GM12872 (cell line): Measurements from ENCODE around the gene MICU1.

Source experiments
- CTCF ChIP-seq: IDR thresholded peaks from 3 replicates; pipeline ENCODE4 v1.5.1; 2011; ENCODE audit warnings: low read depth, mild to moderate bottlenecking, low read length, moderate library complexity; ENCODE audit not compliant: insufficient read depth

Gene MICU1

GRCh38 chr10:72320676-72321247 lies 305.1 kb downstream of the MICU1 start:
- TF ChIP-seq CTCF: no peak

DNA sequence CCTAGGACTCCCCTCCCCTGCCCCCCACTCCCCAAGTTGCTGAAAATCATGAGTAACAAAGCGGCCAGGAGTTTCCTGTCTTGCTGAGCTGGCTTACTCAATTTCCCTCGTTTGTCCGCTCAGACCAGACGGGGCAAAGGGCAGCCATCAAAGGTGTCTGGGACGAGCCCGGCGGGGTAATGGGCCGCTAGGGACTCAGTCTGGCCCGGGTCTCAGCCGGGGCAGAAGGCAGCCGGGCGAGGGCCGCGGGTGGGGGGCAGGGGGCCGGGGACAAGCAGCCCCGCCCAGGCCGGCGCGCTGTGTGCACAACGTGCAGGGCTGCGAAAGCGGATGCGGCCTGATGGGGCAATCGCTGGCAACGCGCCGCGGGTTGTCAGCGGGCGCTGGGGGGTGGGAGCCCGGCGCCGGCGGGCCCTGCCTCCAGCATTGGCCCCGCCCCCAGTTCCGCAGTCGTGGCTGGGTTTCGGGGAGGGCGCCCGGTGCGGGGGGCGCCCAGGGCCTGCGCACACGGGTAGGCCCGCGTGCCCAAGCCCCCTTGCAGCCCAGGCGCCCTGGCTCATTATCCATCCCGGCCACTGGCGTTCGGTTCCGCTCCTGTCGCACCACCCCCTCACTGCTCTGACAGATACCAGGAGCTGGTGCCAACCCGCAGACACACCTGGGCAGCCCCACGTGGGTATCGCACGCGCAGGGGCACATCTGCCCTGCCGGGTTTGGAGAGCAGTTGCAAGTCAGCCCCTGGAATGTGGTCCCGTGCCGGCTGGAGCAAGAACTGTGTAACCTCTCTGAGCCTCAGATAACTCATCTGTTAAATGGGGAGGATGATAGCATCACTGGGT lies 306.2 kb downstream of the MICU1 start:
- no peak for TF ChIP-seq CTCF

DNA sequence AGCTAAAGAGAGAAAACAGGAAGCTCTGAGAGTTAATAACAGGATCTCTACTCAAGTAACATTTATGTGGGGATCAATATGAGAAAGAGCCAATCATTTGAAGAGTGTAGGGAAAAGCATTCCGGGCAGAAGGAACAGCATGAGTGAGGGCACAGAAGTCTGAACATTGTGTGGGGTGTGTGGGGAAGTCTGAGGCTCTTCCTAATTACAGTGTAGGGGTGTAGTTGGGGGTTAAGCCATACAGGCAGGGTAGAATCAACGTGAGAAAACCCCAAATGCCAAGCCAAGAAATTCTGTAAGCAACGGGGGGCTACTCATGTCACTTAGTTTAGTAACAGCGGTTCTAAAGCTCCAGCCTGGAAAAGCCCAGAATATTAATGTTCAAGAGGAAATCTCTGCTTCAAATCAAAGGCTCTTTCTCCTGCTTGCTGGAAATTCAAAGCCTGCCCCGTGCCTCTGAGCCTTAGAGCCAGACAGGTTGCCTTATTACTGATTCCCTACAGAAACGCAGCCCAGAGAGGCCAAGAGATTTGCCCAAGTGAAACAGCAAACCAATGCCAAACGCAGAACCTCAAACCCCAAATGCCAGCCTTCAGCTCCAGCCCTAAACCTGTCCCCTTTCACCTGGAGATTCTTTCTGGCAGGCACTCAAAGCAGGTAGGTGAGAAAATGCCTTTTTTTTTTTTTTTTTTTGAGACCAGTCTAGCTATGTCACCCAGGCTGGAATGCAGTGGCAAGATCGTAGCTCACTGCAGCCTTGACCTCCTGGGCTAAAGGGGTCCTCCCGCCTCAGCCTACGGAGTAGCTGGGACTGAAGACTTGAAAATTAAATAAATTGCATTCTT lies 307.2 kb downstream of the MICU1 start:
- no peak for TF ChIP-seq CTCF
